Left cardiac atrium (tissue), 4 donors: ENCODE results near the gene DST. TPM values are rescaled to one million over a fixed set of nuclear protein-coding genes. Genes with fewer than 3 reads are reported as not detected.
A peak's percentile ranks its signal among the peaks of the same experiment; 100 is the strongest.

ENCODE experiments used
- ATAC-seq, 2 donors: fragments of 200-7000 bp; cut with Tn5 transposase; one replicate each; pipeline ENCODE4 v1.9.1; 2020; ENCODE audit warnings: mild to moderate bottlenecking in 2 of 2, moderate library complexity in 2 of 2
- DNase-seq: peaks from one replicate; pipeline ENCODE4 v3.0.0-alpha.2; 2020
- intact Hi-C, 2 donors: fragments of 100-400 bp; cut with DNase I; formaldehyde crosslinking; loops; one replicate each; pipeline versions ENCODE4 v1.14.1 to v1.15.1; 2022 to 2023
- total RNA-seq, 2 donors: library from RNA; stranded (reverse); fragmentation: NEBNext Ultra II Directional; extraction: Animal tissue kit (Norgen Biotek cat#: 25700); gene quantifications; one replicate each; pipeline ENCODE4 v1.2.1, GENCODE V29; 2021
- donor health status: DM: no; HTN: yes; CAD: no.
- donor health status: DM: no; HTN: yes; CAD: no; lungs with severe emphysema.
- donor health status: DM: yes; HTN: yes; CAD: no.
- donor health status: Dilated cardiomyopathy.

DST gene
- total RNA-seq, 2 donors from 2014 or later, result 190 to 213 TPM

GRCh38 chr6:56640374-56640773 lies 2.3 kb downstream of the DST start:
- no peak for ATAC-seq
- intact Hi-C loops, result loop anchor here in 1 of 2 donors (5.0 to 10.0 kb wide), 2 partner anchors 57 to 204 kb away; no protein-coding TSS in a partner anchor
- no peak for DNase-seq

- intact Hi-C loops, result loop anchor here in 1 of 2 donors (2.0 to 5.0 kb wide), 3 partner anchors 60 to 214 kb away; no protein-coding TSS in a partner anchor
- ATAC-seq (no peak), DNase-seq (no peak)
These were observed 3.9 kb downstream of the DST start for GRCh38 chr6:56638760-56639159.

GRCh38 chr6:56637640-56638039 lies 5.0 kb downstream of the DST start:
- DNase-seq (no peak), ATAC-seq (peak; percentile 71 to 77)
- intact Hi-C loops, result loop anchor here in 1 of 2 donors (2.0 to 5.0 kb wide), 3 partner anchors 61 to 215 kb away; no protein-coding TSS in a partner anchor

GRCh38 chr6:56628105-56628504 lies 14.6 kb downstream of the DST start:
- intact Hi-C loops, result no loop called here
- DNase-seq (no peak), ATAC-seq (no peak)

GRCh38 chr6:56625356-56625755 lies 17.3 kb downstream of the DST start:
- no peak for ATAC-seq
- intact Hi-C loops, result no loop called here
- DNase-seq, result no peak

- ATAC-seq (no peak), DNase-seq (no peak)
- intact Hi-C loops, result no loop called here
These were observed 18.0 kb downstream of the DST start for GRCh38 chr6:56624728-56625069.

- no peak for DNase-seq
- intact Hi-C loops, result no loop called here
- no peak for ATAC-seq
These were observed 18.5 kb downstream of the DST start for GRCh38 chr6:56624046-56624727.

- ATAC-seq (peak in 1 of 2 donors; percentile 67), DNase-seq (no peak)
- intact Hi-C loops, result no loop called here
These were observed 22.3 kb downstream of the DST start for GRCh38 chr6:56620229-56620868.

- no peak for ATAC-seq
- DNase-seq, result no peak
- intact Hi-C loops, result no loop called here
These were observed 24.6 kb downstream of the DST start for GRCh38 chr6:56618050-56618449.

GRCh38 chr6:56616967-56617366 lies 25.7 kb downstream of the DST start:
- intact Hi-C loops, result no loop called here
- DNase-seq (no peak), ATAC-seq (no peak)

- DNase-seq (no peak), ATAC-seq (no peak)
- intact Hi-C loops, result no loop called here
These were observed 29.3 kb downstream of the DST start for GRCh38 chr6:56613247-56613851.

- ATAC-seq, result no peak
- DNase-seq, result no peak
- intact Hi-C loops, result loop anchor here in 1 of 2 donors (10.0 kb wide), 1 partner anchor 134 kb away; no protein-coding TSS in a partner anchor
These were observed 34.4 kb downstream of the DST start for GRCh38 chr6:56608332-56608731.

- ATAC-seq, result no peak
- intact Hi-C loops, result loop anchor here in 1 of 2 donors (10.0 kb wide), 1 partner anchor 132 kb away; no protein-coding TSS in a partner anchor
- DNase-seq, result no peak
These were observed 35.5 kb downstream of the DST start for GRCh38 chr6:56607111-56607752.

- intact Hi-C loops, result loop anchor here in 1 of 2 donors (10.0 kb wide), 1 partner anchor 131 kb away; no protein-coding TSS in a partner anchor
- ATAC-seq (no peak), DNase-seq (no peak)
These were observed 37.3 kb downstream of the DST start for GRCh38 chr6:56605435-56605834.

- ATAC-seq (no peak), DNase-seq (no peak)
- intact Hi-C loops, result loop anchor here in 1 of 2 donors (10.0 kb wide), 1 partner anchor 129 kb away; no protein-coding TSS in a partner anchor
These were observed 38.5 kb downstream of the DST start for GRCh38 chr6:56604186-56604585.

GRCh38 chr6:56601390-56601789 lies 41.3 kb downstream of the DST start:
- intact Hi-C loops, result loop anchor here in 1 of 2 donors (10.0 kb wide), 1 partner anchor 127 kb away; no protein-coding TSS in a partner anchor
- ATAC-seq (no peak), DNase-seq (no peak)

- intact Hi-C loops, result loop anchor here (2.0 to 10.0 kb wide), 3 partner anchors 131 to 237 kb away; no protein-coding TSS in a partner anchor
These were observed 47.1 kb downstream of the DST start for GRCh38 chr6:56595490-56596122.

GRCh38 chr6:56594699-56595098 lies 48.0 kb downstream of the DST start:
- DNase-seq, result no peak
- no peak for ATAC-seq
- intact Hi-C loops, result loop anchor here (2.0 to 10.0 kb wide), 3 partner anchors 130 to 236 kb away; no protein-coding TSS in a partner anchor

More at GRCh38 chr6:56595490-56596122, 47.1 kb downstream of the DST start:
- peak; percentile 73 to 77 for ATAC-seq
- peak; percentile 40 for DNase-seq
